Measurements from ENCODE around the gene APOL3. TPM values are rescaled to one million over a fixed set of nuclear protein-coding genes. Genes with fewer than 3 reads are reported as not detected.

APOL3 gene
- total RNA-seq, 1 experiment from 2014 or later = 3.2 TPM

DNA sequence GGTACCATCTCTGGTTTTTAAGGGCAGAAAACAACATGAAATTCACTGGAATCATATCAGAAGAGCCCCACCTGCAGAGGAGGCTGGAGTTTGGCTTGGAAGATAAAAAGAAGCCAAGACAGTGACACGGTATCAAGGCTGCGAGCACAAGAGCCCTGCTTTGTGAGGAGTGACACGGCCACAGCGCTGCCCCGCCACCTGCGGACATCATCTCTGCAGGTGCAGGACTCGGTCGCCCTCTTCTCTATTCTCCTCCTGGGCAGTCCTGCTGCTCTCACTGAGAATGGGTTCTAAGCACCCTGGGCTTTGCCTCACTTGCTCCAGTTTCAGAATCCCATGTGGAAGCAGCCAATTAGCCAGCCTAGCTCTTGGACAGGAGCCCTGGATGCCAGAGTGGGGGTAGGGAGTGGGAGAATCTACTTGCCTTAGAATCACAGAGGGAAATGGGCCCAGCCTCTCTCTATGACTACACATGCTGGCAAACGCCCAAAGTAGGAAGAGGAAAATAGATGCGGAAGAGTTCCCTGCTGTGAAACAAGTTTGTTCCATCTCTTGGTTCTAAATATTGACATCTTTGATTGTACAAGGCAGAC lies 24.0 kb upstream of the APOL3 start:
- CTCF ChIA-PET = no interaction called here
- intact Hi-C loops (cut with micrococcal nuclease; ENCODE audit: unreplicated experiment) = no loop called here

DNA sequence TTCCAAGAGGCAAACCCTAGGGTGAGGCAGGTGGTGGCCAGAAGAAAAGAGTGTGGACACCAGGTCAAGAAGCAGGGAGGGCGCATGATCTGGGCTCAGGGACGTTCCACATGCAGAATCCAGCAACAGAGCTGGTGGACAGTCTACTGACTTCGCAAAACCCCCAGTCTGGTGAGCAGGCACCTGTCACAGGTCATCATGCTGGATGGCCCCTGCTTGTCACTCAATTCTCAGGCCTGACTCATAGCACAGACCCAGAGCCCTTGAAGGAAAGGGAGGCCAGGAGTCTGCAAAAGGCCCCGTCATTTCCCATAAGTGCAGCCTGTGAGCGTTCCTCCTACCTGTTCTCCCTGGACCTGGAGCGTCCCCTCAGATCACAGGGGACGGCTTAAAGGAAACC lies 22.9 kb upstream of the APOL3 start:
- ChIA-PET CTCF (no interaction called here), POLR2A (no interaction called here)
- no peak overlapping the region for H3K27ac ChIP-seq (ENCODE audit: low read length)

More for the DNA sequence above, 24.0 kb upstream of the APOL3 start:
- H3K4me3 ChIP-seq (ENCODE audit: low read depth in 2 of 2, low read length in 2 of 2) = no peak overlapping the region
- POLR2A ChIA-PET = no interaction called here
- in situ Hi-C loops (cut with HindIII; ENCODE audit: low pct_unique_long_range_greater_than_20kb, low sequenced_read_pairs) = no loop called here
- no peaks in the 10 kb centered on the region for H3K27me3 ChIP-seq (ENCODE audit: control insufficient read depth, insufficient read depth, low read length)
- no TSS peak for BruUV-seq (replicated peaks)
- no peak for DNase-seq (ENCODE audit: low read depth, low spot score)
- H3K9me3 ChIP-seq (ENCODE audit: control insufficient read depth, insufficient read depth, low read depth, low read length) = no peaks in the 10 kb centered on the region
- no peaks in the 10 kb centered on the region for H3K4me1 ChIP-seq (ENCODE audit: control insufficient read depth, insufficient read depth, low read length)
- no peak overlapping the region for H3K27ac ChIP-seq (ENCODE audit: low read length)
- ATAC-seq = no peak
- TF ChIP-seq TCF7L2 (IDR thresholded peaks at IDR 0.05; ENCODE audit: low read depth, low read length) (no peak), CTCF (IDR thresholded peaks at IDR 0.05) (no peak), POLR2AphosphoS5 (IDR thresholded peaks at IDR 0.05; ENCODE audit: low read depth, low read length) (no peak), SIN3A (IDR thresholded peaks at IDR 0.05; ENCODE audit: borderline replicate concordance, insufficient read depth, low read depth, low read length) (no peak)
- TF ChIP-seq, protein P1, sequence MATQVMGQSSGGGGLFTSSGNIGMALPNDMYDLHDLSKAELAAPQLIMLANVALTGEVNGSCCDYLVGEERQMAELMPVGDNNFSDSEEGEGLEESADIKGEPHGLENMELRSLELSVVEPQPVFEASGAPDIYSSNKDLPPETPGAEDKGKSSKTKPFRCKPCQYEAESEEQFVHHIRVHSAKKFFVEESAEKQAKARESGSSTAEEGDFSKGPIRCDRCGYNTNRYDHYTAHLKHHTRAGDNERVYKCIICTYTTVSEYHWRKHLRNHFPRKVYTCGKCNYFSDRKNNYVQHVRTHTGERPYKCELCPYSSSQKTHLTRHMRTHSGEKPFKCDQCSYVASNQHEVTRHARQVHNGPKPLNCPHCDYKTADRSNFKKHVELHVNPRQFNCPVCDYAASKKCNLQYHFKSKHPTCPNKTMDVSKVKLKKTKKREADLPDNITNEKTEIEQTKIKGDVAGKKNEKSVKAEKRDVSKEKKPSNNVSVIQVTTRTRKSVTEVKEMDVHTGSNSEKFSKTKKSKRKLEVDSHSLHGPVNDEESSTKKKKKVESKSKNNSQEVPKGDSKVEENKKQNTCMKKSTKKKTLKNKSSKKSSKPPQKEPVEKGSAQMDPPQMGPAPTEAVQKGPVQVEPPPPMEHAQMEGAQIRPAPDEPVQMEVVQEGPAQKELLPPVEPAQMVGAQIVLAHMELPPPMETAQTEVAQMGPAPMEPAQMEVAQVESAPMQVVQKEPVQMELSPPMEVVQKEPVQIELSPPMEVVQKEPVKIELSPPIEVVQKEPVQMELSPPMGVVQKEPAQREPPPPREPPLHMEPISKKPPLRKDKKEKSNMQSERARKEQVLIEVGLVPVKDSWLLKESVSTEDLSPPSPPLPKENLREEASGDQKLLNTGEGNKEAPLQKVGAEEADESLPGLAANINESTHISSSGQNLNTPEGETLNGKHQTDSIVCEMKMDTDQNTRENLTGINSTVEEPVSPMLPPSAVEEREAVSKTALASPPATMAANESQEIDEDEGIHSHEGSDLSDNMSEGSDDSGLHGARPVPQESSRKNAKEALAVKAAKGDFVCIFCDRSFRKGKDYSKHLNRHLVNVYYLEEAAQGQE (IDR thresholded peaks at IDR 0.05; ENCODE audit: insufficient read depth in 1 of 2, low read depth in 2 of 2, low read length in 1 of 2) = no peak
- H3K36me3 ChIP-seq (ENCODE audit: control insufficient read depth, insufficient read depth, low read length) = no peaks in the 10 kb centered on the region

More for the DNA sequence above, 22.9 kb upstream of the APOL3 start:
- H3K9me3 ChIP-seq (ENCODE audit: control insufficient read depth, insufficient read depth, low read depth, low read length) = no peaks in the 10 kb centered on the region
- intact Hi-C loops (cut with micrococcal nuclease; ENCODE audit: unreplicated experiment) (no loop called here), in situ Hi-C loops (cut with HindIII; ENCODE audit: low pct_unique_long_range_greater_than_20kb, low sequenced_read_pairs) (no loop called here)
- no TSS peak for BruUV-seq (replicated peaks)
- no peaks in the 10 kb centered on the region for H3K36me3 ChIP-seq (ENCODE audit: control insufficient read depth, insufficient read depth, low read length)
- H3K4me3 ChIP-seq (ENCODE audit: low read depth in 2 of 2, low read length in 2 of 2) = no peak overlapping the region
- H3K4me1 ChIP-seq (ENCODE audit: control insufficient read depth, insufficient read depth, low read length) = no peaks in the 10 kb centered on the region
- H3K27me3 ChIP-seq (ENCODE audit: control insufficient read depth, insufficient read depth, low read length) = no peaks in the 10 kb centered on the region
- ATAC-seq (no peak), DNase-seq (ENCODE audit: low read depth, low spot score) (no peak)
- TF ChIP-seq CTCF (IDR thresholded peaks at IDR 0.05) (no peak), POLR2AphosphoS5 (IDR thresholded peaks at IDR 0.05; ENCODE audit: low read depth, low read length) (no peak), SIN3A (IDR thresholded peaks at IDR 0.05; ENCODE audit: borderline replicate concordance, insufficient read depth, low read depth, low read length) (no peak), TCF7L2 (IDR thresholded peaks at IDR 0.05; ENCODE audit: low read depth, low read length) (no peak)
- TF ChIP-seq, protein P1 (IDR thresholded peaks at IDR 0.05; ENCODE audit: insufficient read depth in 1 of 2, low read depth in 2 of 2, low read length in 1 of 2) = no peak
